Kidney (tissue), 14 donors: Measurements from ENCODE around the gene ZNF423. TPM values are rescaled to one million over a fixed set of nuclear protein-coding genes. Genes with fewer than 3 reads are reported as not detected.
A peak's percentile ranks its signal among the peaks of the same experiment; 100 is the strongest.

ENCODE experiments used
- DNase-seq, 5 donors: peaks; one replicate each; pipeline ENCODE4 v3.0.0-alpha.2; 2013 to 2020
- FAIRE-seq: peaks from 2 replicates; lab custom pipeline; 2012; peaks lifted over from hg19 to GRCh38; lab: Jason Lieb, UNC
- H3K27ac ChIP-seq, 2 donors: one replicate each; pipeline ENCODE4 v1.7.0; 2013; ENCODE audit warnings: low read depth in 2 of 2, low read length in 2 of 2, inconsistent platforms in 1 of 2
- H3K27me3 ChIP-seq: one replicate; pipeline ENCODE4 v1.7.1; 2013; ENCODE audit warnings: low read length, inconsistent platforms; ENCODE audit not compliant: control insufficient read depth, insufficient read depth
- H3K36me3 ChIP-seq, 3 donors: one replicate each; pipeline versions ENCODE4 v1.7.0 to v1.7.1; 2013; ENCODE audit warnings: low read length in 3 of 3, control low read depth in 1 of 3, inconsistent platforms in 1 of 3; ENCODE audit not compliant: insufficient read depth in 3 of 3, control insufficient read depth in 2 of 3
- H3K4me1 ChIP-seq, 3 donors: one replicate each; pipeline versions ENCODE4 v1.7.0 to v1.7.1; 2013; ENCODE audit warnings: low read length in 3 of 3, inconsistent platforms in 1 of 3, low read depth in 1 of 3; ENCODE audit not compliant: control insufficient read depth in 2 of 3, insufficient read depth in 2 of 3
- H3K4me3 ChIP-seq, 3 donors: one replicate each; pipeline versions ENCODE4 v1.7.0 to v1.8.1; 2013; ENCODE audit warnings: low read length in 3 of 3, control low read depth in 1 of 3, inconsistent platforms in 1 of 3
- H3K9ac ChIP-seq, 3 donors: one replicate each; pipeline versions ENCODE4 v1.7.0 to v1.7.1; 2013; ENCODE audit warnings: low read length in 3 of 3, control low read depth in 1 of 3, inconsistent platforms in 1 of 3
- H3K9me3 ChIP-seq, 3 donors: one replicate each; pipeline versions ENCODE4 v1.7.0 to v1.7.1; 2013; ENCODE audit warnings: low read length in 3 of 3, control low read depth in 1 of 3, inconsistent platforms in 1 of 3; ENCODE audit not compliant: control insufficient read depth in 2 of 3, insufficient read depth in 1 of 3
- intact Hi-C: fragments of 100-400 bp; cut with DNase I; formaldehyde crosslinking; loops from one replicate; pipeline ENCODE4 v1.11.1; 2022
- polyA plus RNA-seq: library from polyadenylated mRNA; stranded (reverse); fragments of 350-450 nt; fragmentation: Illumina TruSeq; extraction: RNeasy Lipid Tissue Mini Kit (QIAGEN cat#74804); gene quantifications from one replicate; pipeline ENCODE4 v1.2.3, GENCODE V29; 2014; ENCODE audit warnings: low read depth, low replicate concordance; ENCODE audit not compliant: insufficient read depth
- total RNA-seq: library from RNA; stranded (reverse); fragmentation: NEBNext Ultra II Directional; extraction: Animal tissue kit (Norgen Biotek cat#: 25700); gene quantifications from one replicate; pipeline ENCODE4 v1.2.1, GENCODE V29; 2021
- TF ChIP-seq, protein P1 (sequence below): IDR thresholded peaks from 3 replicates; pipeline ENCODE4 v1.5.1; 2012; ENCODE audit warnings: mild to moderate bottlenecking, moderate library complexity, borderline replicate concordance; ENCODE audit not compliant: insufficient read depth; ENCODE audit errors: extremely low read depth
- donor health status: control.
- donor health status: control.
- donor health status: control.
- donor health status: control.
- donor health status: control.
- donor health status: DM: yes; HTN: yes; CAD: no.
- donor health status: Normal renal cell carcinoma (clear cell type).

Gene ZNF423
- total and polyA plus RNA-seq, 2 donors from 2014 or later, result 2.0 to 8.4 TPM

DNA sequence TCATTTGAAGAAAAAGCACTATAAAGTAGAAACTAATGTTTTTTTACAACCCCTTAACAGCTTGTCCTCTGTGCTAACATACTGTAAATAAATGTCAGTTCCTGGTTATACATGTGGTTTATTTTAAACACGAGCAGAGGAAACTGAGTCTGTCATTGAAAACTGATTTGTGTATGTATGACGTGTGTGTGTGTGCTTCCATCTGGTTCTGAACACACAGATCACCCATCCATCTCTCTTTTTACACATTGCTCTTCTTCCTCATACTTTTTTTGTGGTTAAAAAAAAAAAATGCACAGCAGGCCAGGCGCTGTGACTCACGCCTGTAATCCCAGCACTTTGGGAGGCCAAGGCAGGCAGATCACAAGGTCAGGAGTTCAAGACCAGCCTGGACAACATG is 49.5 kb downstream of the ZNF423 start:
- TF ChIP-seq, protein P1, sequence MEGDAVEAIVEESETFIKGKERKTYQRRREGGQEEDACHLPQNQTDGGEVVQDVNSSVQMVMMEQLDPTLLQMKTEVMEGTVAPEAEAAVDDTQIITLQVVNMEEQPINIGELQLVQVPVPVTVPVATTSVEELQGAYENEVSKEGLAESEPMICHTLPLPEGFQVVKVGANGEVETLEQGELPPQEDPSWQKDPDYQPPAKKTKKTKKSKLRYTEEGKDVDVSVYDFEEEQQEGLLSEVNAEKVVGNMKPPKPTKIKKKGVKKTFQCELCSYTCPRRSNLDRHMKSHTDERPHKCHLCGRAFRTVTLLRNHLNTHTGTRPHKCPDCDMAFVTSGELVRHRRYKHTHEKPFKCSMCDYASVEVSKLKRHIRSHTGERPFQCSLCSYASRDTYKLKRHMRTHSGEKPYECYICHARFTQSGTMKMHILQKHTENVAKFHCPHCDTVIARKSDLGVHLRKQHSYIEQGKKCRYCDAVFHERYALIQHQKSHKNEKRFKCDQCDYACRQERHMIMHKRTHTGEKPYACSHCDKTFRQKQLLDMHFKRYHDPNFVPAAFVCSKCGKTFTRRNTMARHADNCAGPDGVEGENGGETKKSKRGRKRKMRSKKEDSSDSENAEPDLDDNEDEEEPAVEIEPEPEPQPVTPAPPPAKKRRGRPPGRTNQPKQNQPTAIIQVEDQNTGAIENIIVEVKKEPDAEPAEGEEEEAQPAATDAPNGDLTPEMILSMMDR, result no peak
- Histone ChIP-seq H3K9ac (no peak overlapping the region), H3K9me3 (no peaks in the 10 kb centered on the region), H3K4me1 (no peaks in the 10 kb centered on the region), H3K36me3 (no peaks in the 10 kb centered on the region), H3K4me3 (no peak overlapping the region), H3K27me3 (no peaks in the 10 kb centered on the region), H3K27ac (no peak overlapping the region)
- DNase-seq (peak in 1 of 5 donors; percentile 70), FAIRE-seq (no peak)
- intact Hi-C loops, result no loop called here

- intact Hi-C loops, result no loop called here
- Histone ChIP-seq H3K27ac (no peak overlapping the region), H3K9ac (no peak overlapping the region), H3K4me1 (no peaks in the 10 kb centered on the region), H3K4me3 (no peak overlapping the region), H3K27me3 (no peaks in the 10 kb centered on the region), H3K36me3 (no peaks in the 10 kb centered on the region), H3K9me3 (no peaks in the 10 kb centered on the region)
- FAIRE-seq (no peak), DNase-seq (no peak)
- TF ChIP-seq, protein P1, result no peak
Observed at GRCh38 chr16:49801290-49801689, 54.6 kb downstream of the ZNF423 start.

DNA sequence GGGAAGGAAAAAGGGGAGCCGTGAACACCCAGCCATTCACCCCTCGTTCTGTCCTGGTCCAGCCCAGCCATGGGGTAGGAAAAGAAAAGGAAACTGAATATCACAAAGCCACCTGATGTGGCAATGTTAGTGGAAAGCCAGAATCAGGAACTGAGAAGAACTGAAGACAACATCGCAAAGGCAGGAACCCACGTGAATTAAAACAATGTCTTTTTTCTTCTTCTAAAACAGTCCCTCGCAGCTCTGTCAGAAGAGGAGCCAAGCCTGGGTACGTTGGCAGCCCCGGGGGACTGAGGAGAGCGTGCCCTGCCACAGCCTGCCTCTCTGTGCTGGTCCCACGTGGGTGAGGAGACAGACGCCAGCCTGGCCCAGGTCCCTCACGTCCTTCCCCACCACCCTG is 55.0 kb downstream of the ZNF423 start:
- TF ChIP-seq, protein P1, result no peak
- no peaks in the 10 kb centered on the region for H3K4me1 ChIP-seq
- no peak overlapping the region for H3K4me3 ChIP-seq
- no peak for DNase-seq
- no peaks in the 10 kb centered on the region for H3K9me3 ChIP-seq
- no peak overlapping the region for H3K27ac ChIP-seq
- intact Hi-C loops, result no loop called here
- no peaks in the 10 kb centered on the region for H3K36me3 ChIP-seq
- no peaks in the 10 kb centered on the region for H3K27me3 ChIP-seq
- FAIRE-seq, result no peak
- H3K9ac ChIP-seq, result no peak overlapping the region

- DNase-seq (no peak), FAIRE-seq (no peak)
- Histone ChIP-seq H3K27me3 (no peaks in the 10 kb centered on the region), H3K9me3 (no peaks in the 10 kb centered on the region), H3K36me3 (no peaks in the 10 kb centered on the region), H3K27ac (no peak overlapping the region), H3K9ac (no peak overlapping the region), H3K4me3 (no peak overlapping the region), H3K4me1 (no peaks in the 10 kb centered on the region)
- intact Hi-C loops, result no loop called here
- TF ChIP-seq, protein P1, result no peak
Observed at GRCh38 chr16:49800441-49800840, 55.5 kb downstream of the ZNF423 start.
